Fibroblast of the conjunctiva (primary cell): ENCODE results near the gene VPS52.
"Not testable (repeated sequence)": the region's sequence is repeated elsewhere in the genome, so short reads cannot be mapped to it uniquely, and the experiment has no call there.

Experiments used
- DNase-seq: peaks from one replicate; pipeline ENCODE4 v3.0.0-alpha.2; 2010; ENCODE audit warnings: low read depth

The VPS52 gene

DNA sequence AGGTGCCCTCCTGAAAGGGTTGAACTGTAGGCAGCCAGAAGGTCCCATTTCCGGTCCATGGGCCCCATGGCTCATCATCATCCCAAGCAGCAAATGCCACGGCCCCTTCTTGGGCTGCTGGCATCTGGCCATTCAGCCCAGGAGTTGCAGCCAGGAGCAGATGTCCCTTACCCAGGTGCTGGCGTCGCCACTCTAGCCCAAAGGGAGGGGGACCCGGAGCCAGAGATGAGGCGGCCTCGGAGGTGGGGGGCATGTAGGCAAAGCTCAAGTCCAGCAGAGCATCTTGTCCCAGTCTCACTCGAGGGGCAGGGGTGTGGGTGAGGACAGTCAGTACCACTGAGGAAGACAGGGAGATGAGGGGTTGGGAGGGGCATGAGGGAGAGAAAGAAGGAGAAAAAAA, 33.4 kb upstream of the VPS52 start:
- no peak for DNase-seq

- no peak for DNase-seq
These were observed 32.5 kb upstream of the VPS52 start for GRCh38 chr6:33304216-33304615.

DNA sequence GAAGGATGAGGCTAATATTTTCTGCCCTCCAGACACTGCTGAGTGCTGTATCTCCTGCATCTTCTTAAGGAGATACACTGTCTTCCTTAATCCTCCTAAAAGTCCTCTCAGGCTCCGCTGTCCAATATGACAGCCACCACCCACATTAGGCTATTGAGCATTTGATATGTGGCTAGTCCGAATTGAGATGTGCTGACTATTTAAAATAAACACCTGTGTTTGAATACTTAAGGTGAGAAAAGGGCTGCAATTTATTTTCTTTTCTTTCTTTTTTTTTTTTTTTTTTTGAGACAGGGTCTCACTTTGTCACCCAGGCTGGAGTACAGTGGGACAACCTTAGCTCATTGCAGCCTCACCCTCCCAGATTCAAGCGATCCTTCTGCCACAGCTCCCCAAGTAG, 30.2 kb upstream of the VPS52 start:
- DNase-seq = no peak

DNA sequence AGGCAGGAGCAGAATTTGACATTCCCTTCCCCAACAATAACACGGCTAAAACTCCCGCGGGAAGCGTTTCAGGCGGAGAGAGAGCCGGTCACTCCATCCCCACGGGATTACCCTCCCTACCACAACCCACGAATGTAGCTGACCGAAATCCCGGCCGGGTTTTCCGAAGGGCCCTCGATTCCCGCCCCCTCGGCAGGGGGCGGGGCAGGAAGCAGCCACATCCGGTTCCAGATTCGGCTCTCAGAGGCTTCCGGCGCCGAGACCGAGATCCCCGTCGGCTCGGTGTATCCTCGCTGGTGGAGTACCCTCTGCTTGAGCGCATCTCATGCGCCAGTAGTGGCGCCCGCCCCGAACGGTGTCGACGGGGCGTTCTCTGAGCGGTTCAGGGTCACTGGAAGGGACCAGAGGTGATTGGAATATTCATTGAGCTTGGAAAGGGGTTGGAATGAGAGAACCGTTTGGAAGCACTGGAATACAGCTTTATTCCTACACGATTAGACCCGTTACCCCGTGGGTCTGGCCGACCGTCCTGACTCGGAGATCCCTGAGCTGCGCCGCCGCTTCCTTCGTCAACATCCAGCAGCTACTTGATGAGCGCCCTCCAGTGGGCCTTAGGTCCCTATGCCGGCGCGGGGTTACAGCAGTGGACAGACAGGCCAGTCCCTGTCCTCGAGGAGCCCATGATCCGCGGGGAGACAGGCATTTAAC, 27.7 kb upstream of the VPS52 start:
- peak; percentile 83 for DNase-seq

DNA sequence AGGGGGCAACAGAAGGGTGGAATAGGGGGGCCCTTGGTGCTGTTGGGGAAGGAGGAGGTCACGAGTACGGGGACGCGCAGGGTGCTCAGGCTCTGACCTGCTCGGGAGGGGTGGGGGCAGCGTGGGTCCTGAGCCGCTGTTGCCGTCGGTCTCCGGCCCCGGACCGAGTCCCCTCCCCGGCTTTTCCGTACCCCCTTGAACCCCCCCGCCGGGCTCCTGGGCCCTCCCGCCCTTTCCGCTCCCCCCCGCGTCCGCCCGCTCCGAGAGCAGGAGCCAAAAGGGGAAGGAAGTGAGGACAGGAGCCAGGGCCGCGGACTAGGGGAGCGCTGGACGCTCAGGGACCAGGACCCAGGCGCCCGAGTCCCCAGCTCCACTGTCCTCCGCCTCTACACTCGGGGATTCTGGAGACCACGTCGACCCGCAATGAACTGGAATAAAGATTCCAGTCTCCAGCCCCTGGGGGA, 27.1 kb upstream of the VPS52 start, which contains the start of gene RGL2:
RGL2 (minus strand) TSS at position 170 of the 464 bp plus-strand sequence. CDS start 332 bp downstream, outside the sequence.
- DNase-seq = no peak

DNA sequence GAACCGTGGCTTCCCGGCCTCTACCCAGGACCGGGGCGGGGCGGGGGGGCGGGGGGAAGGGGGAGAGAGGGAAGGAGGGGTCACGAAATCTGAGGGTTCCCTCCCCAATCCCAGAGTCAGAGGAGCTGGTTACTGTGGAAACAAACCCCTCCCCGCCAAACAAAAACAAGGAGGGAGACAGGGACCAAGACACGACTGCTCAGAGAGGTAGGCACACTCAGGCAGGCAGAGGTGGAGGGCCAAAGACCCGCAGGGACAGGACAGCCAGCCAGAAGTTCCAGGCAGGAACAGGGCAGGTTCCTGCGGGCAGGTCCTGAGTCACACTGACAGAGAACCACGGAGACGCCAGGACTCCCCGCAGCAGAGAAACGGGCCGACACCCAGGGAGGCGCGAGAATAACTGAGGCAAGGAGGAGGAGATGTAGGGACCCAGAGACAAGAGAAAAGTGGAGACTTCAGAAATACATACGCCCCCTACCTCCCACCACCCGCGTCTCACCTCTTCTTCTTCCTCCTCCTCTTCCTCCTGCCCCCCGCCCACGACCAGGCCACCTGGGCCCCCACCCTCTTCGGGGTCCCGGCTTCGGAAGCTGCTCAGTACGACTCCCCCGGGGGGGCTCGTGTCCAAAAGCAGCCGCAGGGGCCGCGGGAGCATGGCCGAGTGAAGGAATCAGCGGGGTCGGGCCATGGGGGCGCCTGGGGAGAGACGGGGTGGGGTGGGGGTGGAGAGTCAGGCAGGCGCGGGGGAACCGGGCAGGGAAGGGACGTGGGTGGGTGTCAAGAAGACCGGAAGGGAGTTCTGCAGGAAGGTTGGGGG, 26.5 kb upstream of the VPS52 start:
- DNase-seq = peak; percentile 83

- DNase-seq = no peak
These were observed 25.8 kb upstream of the VPS52 start for GRCh38 chr6:33297406-33297955.

- no peak for DNase-seq
These were observed 25.2 kb upstream of the VPS52 start for GRCh38 chr6:33296797-33297405.

- no peak for DNase-seq
These were observed 24.1 kb upstream of the VPS52 start for GRCh38 chr6:33295621-33296369.

GRCh38 chr6:33294086-33294823, 22.6 kb upstream of the VPS52 start:
- no peak for DNase-seq

- DNase-seq = no peak
These were observed 21.5 kb upstream of the VPS52 start for GRCh38 chr6:33292996-33293682.

DNA sequence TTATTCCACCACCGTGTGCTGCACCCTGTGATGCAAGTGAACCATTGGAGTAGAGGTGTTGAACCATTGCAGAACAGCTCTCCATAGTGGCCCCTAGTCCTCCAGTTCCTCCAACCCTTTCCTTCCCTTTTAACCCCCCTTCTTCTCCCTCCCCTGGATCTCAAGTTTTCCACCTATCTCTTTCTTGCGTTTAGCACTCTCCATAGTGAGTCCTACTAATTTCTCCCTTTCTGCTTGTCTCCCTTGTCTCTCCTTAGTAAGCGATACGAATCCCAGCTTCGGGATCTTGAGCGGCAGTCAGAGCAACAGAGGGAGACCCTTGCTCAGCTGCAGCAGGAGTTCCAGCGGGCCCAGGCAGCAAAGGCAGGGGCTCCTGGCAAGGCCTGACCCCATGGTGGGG, 18.8 kb upstream of the VPS52 start:
- no peak for DNase-seq

DNA sequence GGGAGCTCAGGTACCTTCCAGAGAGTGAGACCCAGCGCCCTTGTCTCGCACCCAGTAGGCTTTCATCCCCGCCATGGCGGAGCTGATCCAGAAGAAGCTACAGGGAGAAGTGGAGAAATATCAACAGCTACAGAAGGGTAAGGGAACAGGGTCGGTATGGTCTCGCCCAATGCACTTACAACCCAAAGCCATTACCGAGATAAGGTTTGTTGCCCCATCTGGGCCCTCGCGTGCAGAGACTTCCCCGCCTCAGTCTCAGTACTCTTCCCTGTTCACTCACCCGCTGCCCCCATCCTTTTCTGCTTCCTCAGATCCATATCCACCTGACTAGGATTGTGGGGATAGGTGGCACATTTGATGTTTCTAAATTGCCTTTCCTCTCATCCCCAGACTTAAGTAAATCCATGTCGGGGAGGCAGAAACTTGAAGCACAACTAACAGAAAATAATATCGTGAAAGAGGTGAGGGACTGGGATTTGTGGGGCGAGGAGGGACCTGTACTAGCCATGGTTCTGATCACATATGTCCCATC, 18.2 kb upstream of the VPS52 start:
- no peak for DNase-seq

GRCh38 chr6:33288921-33289783, 17.5 kb upstream of the VPS52 start, which contains the start of the genes PFDN6 and WDR46:
Gene PFDN6, plus strand, starts transcription at chr6:33289601. Its CDS starts 256 bp downstream, at chr6:33289857.
Gene WDR46, minus strand, starts transcription at chr6:33289239. Its CDS starts 69 bp downstream, at chr6:33289170.
- peak; percentile 75 for DNase-seq

DNA sequence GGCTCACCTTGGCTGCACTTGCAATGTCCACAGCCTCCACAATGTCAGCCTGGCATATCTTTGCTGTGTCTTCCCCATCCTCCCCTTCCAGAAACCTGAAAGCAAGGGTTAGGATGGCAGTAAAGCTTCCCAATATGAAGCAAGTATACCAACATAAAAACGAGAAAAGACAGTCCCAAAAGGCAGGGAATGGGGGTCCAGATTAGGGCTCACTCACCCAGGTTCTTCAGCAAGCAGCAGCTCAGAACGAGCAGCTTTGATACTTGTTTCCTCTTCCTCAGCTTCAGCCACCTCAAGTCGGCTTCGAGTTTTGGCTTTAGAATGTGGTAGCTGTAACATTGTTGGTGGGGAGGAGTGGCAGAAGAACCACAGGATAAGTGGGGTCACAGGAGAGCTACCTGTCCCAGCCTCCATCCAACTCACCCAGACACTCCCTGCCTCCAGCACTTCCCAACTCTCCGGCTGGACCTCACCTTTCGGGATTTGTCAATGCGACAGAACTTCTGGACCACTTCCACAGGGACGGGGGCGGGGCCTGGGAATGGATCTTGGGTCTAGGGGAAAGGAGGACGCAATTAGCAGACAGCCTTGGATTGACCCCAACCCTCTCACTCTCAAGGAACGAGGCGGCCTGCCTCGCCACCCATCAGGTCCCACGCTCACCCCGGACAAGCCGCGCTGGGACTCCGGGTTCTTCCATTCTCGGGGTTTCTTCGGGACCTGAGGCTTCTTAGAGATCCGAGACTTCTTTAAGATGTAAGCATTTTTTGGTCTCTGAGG, 16.7 kb upstream of the VPS52 start:
- DNase-seq = no peak

- DNase-seq = no peak
These were observed 15.6 kb upstream of the VPS52 start for GRCh38 chr6:33286946-33287914.

DNA sequence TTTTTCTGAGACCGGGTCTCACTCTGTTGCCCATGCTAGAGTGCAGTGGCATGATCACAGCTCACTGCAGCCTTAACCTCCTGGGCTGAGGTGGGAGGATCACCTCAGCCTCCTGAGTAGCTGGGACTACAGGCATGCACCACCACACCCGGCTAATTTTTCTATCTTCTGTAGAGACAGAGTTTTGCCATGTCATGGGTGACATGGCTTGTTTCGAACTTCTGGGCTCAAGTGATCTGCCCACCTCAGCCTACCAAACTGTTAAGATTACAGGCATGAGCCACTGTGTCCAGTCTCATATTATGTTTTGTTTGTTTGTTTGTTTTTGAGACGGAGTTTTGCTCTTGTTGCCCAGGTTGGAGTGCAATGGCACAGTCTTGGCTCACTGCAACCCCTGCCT, 13.5 kb upstream of the VPS52 start:
- not testable (repeated sequence) for DNase-seq
